Activated naive CD8-positive, alpha-beta T cell treated with anti-CD3 and anti-CD28 coated beads, Interleukin-2, amount 10 ng/mL, durations not matched to agents 7 days and 5 days (primary cell): ENCODE measurements around the gene PPP4R3B. TPM values are rescaled to one million over a fixed set of nuclear protein-coding genes. Genes with fewer than 3 reads are reported as not detected.
A peak's percentile ranks its signal among the peaks of the same experiment; 100 is the strongest.

Source experiments
- ATAC-seq: fragments of 150-1000 bp; cut with Tn5 transposase; one replicate; pipeline ENCODE4 v1.10.0; 2021; ENCODE audit warnings: low read depth, moderate library complexity
- POLR2A ChIA-PET: fragments of 350-600 bp; sonication (Branson Sonifier 250); formaldehyde crosslinking; loops from one replicate; lab custom pipeline; 2021; ENCODE audit warnings: antibody characterized with exemption; lab: Charles Lee
- DNase-seq: peaks from one replicate; pipeline ENCODE4 v3.0.0; 2021
- H3K27ac Mint-ChIP-seq: one replicate; pipeline ENCODE4 v1.8.0; 2022; ENCODE audit warnings: mild to moderate bottlenecking, mixed read lengths
- H3K27me3 Mint-ChIP-seq: one replicate; pipeline ENCODE4 v1.8.0; 2022; ENCODE audit warnings: mild to moderate bottlenecking, moderate library complexity, mixed read lengths
- H3K36me3 Mint-ChIP-seq: one replicate; pipeline ENCODE4 v1.8.0; 2021; ENCODE audit warnings: mild to moderate bottlenecking, mixed read lengths
- H3K4me1 Mint-ChIP-seq: one replicate; pipeline ENCODE4 v1.8.0; 2021; ENCODE audit warnings: mixed read lengths
- H3K4me3 Mint-ChIP-seq: one replicate; pipeline ENCODE4 v1.8.0; 2022; ENCODE audit warnings: mild to moderate bottlenecking, moderate library complexity, mixed read lengths
- H3K9me3 Mint-ChIP-seq: one replicate; pipeline ENCODE4 v1.8.0; 2021; ENCODE audit warnings: mixed read lengths
- total RNA-seq, 2 experiments: library from RNA; stranded (reverse); gene quantifications; one replicate each; pipeline ENCODE4 v1.2.3, GENCODE V29; 2021

The PPP4R3B gene
- total RNA-seq, 2 experiments from 2014 or later = 78.1 to 81.7 TPM

DNA sequence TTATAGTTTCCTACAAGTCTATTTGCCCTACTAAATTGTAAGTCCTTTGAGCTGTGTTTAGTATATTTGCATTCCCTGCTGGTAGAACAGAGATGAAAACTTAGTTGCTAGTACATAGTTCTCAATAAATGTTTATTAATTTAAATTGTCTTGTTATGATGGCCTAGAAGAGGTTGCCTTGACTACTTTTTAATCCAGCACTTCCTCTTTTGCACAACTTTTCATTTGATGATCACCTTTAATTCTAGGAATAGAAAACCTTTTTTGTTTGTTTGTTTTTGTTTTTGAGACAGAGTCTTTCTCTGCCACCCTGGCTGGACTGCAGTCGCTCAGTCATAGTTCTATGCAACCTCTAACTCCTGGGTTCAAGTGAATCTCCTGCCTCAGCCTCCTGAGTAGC, 91.2 kb downstream of the PPP4R3B start:
- POLR2A ChIA-PET = no interaction called here
- peaks cover 7% of the 10 kb centered on the region for H3K4me1 Mint-ChIP-seq
- H3K36me3 Mint-ChIP-seq = peaks cover 29% of the 10 kb centered on the region
- ATAC-seq = no peak
- H3K27me3 Mint-ChIP-seq = no peaks in the 10 kb centered on the region
- no peak overlapping the region for H3K4me3 Mint-ChIP-seq
- no peak overlapping the region for H3K27ac Mint-ChIP-seq
- DNase-seq = no peak
- no peaks in the 10 kb centered on the region for H3K9me3 Mint-ChIP-seq

DNA sequence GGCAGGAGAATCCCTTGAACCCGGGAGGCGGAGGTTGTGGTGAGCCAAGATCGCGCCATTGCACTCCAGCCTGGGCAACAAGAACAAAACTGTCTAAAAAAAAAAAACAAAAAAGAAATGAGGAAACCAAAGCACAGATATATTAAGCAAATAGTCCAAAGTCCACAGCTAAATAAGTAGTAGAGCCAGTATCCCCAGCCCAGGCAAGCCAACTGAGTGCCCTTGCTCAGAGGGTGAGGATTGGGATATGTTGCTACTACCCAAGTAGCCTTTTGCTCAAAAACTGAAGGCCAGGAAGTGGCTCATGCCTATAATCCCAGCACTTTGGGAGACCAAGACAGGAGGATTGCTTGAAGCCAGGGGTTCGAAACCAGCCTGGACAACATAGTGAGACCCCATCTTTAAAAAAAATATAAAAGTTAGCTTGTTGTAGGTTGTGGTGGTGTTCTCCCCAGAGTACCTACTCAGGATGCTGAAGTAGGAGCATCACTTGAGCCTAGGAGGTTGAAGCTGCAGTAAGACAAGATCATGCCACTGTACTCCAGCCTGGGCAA, 92.5 kb downstream of the PPP4R3B start:
- no peak overlapping the region for H3K4me3 Mint-ChIP-seq
- H3K4me1 Mint-ChIP-seq = peaks cover 8% of the 10 kb centered on the region
- no peaks in the 10 kb centered on the region for H3K27me3 Mint-ChIP-seq
- no peak overlapping the region for H3K27ac Mint-ChIP-seq
- no peaks in the 10 kb centered on the region for H3K9me3 Mint-ChIP-seq
- no peak for DNase-seq
- no peak for ATAC-seq
- POLR2A ChIA-PET = no interaction called here
- H3K36me3 Mint-ChIP-seq = peaks cover 18% of the 10 kb centered on the region

GRCh38 chr2:55519938-55520885, 97.2 kb downstream of the PPP4R3B start:
- POLR2A ChIA-PET = interaction anchor here (0.5 to 3.5 kb wide), 10 partner anchors 8 to 1551 kb away, joined by 3 to 20 read pairs (median 4); partner anchors contain the start of genes CLHC1, PPP4R3B and RPS27A
- H3K27me3 Mint-ChIP-seq = no peaks in the 10 kb centered on the region
- H3K4me3 Mint-ChIP-seq = peak overlapping the region; percentile 97
- ATAC-seq = no peak
- H3K9me3 Mint-ChIP-seq = no peaks in the 10 kb centered on the region
- peak overlapping the region; percentile 97 for H3K27ac Mint-ChIP-seq
- no peak for DNase-seq
- peaks cover 4% of the 10 kb centered on the region for H3K36me3 Mint-ChIP-seq
- H3K4me1 Mint-ChIP-seq = peaks cover 10% of the 10 kb centered on the region

DNA sequence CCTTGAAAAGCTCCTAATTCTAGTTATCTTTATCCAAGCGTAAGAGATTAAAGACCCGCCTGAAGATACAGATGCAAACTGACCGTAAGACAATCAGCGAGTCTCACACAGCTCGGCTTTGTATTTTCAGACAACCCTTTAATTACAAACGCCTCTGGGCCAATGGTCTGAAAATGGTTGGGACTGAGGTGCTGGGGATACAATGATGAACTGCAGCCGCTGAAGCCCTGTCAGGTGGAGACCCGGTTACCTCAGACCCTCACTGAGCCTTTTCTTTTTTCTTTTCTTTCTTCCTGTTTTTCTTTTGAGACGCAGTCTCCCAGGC, 98.6 kb downstream of the PPP4R3B start:
- DNase-seq (no peak), ATAC-seq (peak; percentile 15)
- peaks cover 2% of the 10 kb centered on the region for H3K36me3 Mint-ChIP-seq
- peaks cover 10% of the 10 kb centered on the region for H3K4me1 Mint-ChIP-seq
- H3K27ac Mint-ChIP-seq = peak overlapping the region; percentile 97
- H3K4me3 Mint-ChIP-seq = peak overlapping the region; percentile 97
- POLR2A ChIA-PET = interaction anchor here (1.0 to 3.5 kb wide), 4 partner anchors 12 to 286 kb away, joined by 3 to 20 read pairs (median 4); partner anchors contain the start of genes CLHC1, PPP4R3B and RPS27A
- H3K9me3 Mint-ChIP-seq = no peaks in the 10 kb centered on the region
- no peaks in the 10 kb centered on the region for H3K27me3 Mint-ChIP-seq

GRCh38 chr2:55511508-55512124, 105.8 kb downstream of the PPP4R3B start:
- Mint-ChIP-seq H3K27me3 (no peaks in the 10 kb centered on the region), H3K27ac (no peak overlapping the region), H3K36me3 (no peaks in the 10 kb centered on the region), H3K4me3 (no peak overlapping the region), H3K9me3 (no peaks in the 10 kb centered on the region), H3K4me1 (no peaks in the 10 kb centered on the region)
- DNase-seq = no peak
- no peak for ATAC-seq
- POLR2A ChIA-PET = no interaction called here

DNA sequence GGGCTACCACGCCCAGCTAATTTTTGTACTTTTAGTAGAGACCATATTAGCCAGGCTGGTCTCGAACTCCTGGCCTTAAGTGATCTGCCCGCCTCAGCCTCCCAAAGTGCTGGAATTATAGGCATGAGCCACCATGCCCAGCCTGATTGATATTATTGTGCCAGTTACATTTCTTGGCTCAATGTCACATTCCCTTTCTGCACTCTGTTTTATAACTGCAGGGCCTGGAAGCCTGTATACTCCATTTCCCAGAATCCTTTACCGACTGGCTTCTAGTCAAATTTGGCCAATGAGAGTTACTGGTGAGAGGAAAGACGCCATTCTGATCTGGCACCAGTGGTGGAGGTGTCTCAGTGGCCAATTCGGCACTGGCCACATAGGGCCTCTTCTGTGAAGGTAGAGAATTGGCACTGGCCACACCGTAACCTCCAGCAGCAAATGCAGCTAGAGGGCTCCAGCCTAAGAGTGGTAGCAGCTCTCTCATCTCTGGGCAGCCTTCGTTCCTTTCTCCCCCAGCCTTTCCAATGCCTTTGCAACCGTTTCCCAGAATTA, 114.8 kb downstream of the PPP4R3B start:
- no peaks in the 10 kb centered on the region for H3K4me1 Mint-ChIP-seq
- ATAC-seq (no peak), DNase-seq (no peak)
- H3K4me3 Mint-ChIP-seq = no peak overlapping the region
- POLR2A ChIA-PET = no interaction called here
- no peaks in the 10 kb centered on the region for H3K36me3 Mint-ChIP-seq
- H3K9me3 Mint-ChIP-seq = no peaks in the 10 kb centered on the region
- peaks cover 6% of the 10 kb centered on the region for H3K27me3 Mint-ChIP-seq
- H3K27ac Mint-ChIP-seq = no peak overlapping the region

DNA sequence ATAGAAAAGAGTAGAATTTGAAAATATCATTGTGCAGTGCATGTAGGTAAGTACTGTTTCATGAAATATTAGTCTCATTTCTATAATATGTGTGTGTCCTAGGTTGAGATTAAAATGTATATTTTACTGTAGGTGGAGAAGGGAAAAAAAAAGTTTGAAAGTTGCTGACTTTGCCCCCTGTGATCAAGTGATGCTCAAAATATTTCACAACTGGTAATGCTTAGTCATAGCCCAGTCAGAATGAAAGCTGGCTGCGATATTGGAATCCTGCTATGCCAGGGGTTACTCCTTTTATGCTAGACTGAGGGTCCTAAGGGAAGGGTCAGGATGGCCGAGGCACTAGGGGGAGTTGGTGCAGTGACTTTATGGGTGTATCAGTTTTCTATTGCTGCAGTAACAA, 117.4 kb downstream of the PPP4R3B start:
- H3K9me3 Mint-ChIP-seq = no peaks in the 10 kb centered on the region
- DNase-seq (no peak), ATAC-seq (no peak)
- no peak overlapping the region for H3K27ac Mint-ChIP-seq
- peaks cover 8% of the 10 kb centered on the region for H3K27me3 Mint-ChIP-seq
- no peaks in the 10 kb centered on the region for H3K4me1 Mint-ChIP-seq
- no peak overlapping the region for H3K4me3 Mint-ChIP-seq
- no peaks in the 10 kb centered on the region for H3K36me3 Mint-ChIP-seq
- POLR2A ChIA-PET = no interaction called here

- H3K27me3 Mint-ChIP-seq = peaks cover 8% of the 10 kb centered on the region
- no peak overlapping the region for H3K27ac Mint-ChIP-seq
- H3K4me1 Mint-ChIP-seq = no peaks in the 10 kb centered on the region
- ATAC-seq (no peak), DNase-seq (no peak)
- H3K4me3 Mint-ChIP-seq = no peak overlapping the region
- H3K9me3 Mint-ChIP-seq = no peaks in the 10 kb centered on the region
- H3K36me3 Mint-ChIP-seq = no peaks in the 10 kb centered on the region
- POLR2A ChIA-PET = no interaction called here
These were observed 118.8 kb downstream of the PPP4R3B start for GRCh38 chr2:55498582-55498981.

Other genes starting within 250 kb of the PPP4R3B start
- gene CCDC88A, start 197.8 kb downstream of the PPP4R3B start, total RNA-seq = 10 to 100 TPM; 19.5 to 20.3 TPM
- gene CFAP36, start 97.9 kb downstream of the PPP4R3B start, total RNA-seq = 10 to 100 TPM; 25.1 to 28.2 TPM
- gene PNPT1, start 76.2 kb upstream of the PPP4R3B start, total RNA-seq = 10 to 100 TPM; 29.2 to 34.2 TPM